MM.1S (cell line): ENCODE results near the gene CCDC85C.

Experiments
- DNase-seq: peaks from one replicate; pipeline ENCODE4 v3.0.0-alpha.2; 2015
- H2AFZ ChIP-seq: fragments of 300-600 bp; sonication (generic); 2 replicates; pipeline ENCODE4 v1.6.0; 2016; ENCODE audit warnings: antibody characterized with exemption, low read length
- H3F3A ChIP-seq: fragments of 300-600 bp; sonication (generic); 2 replicates; pipeline ENCODE4 v1.6.1; 2016; ENCODE audit warnings: mild to moderate bottlenecking, antibody characterized with exemption, low read length, moderate library complexity, mixed read lengths; ENCODE audit not compliant: insufficient read depth
- H3K27ac ChIP-seq: fragments of 300-600 bp; sonication (generic); 2 replicates; pipeline ENCODE4 v1.5.1; 2016; ENCODE audit warnings: mild to moderate bottlenecking, low read length
- H3K27me3 ChIP-seq: fragments of 300-600 bp; sonication (generic); replicated peaks from 2 replicates; pipeline ENCODE4 v1.6.0; 2016; ENCODE audit warnings: low read length; ENCODE audit not compliant: insufficient read depth
- H3K36me3 ChIP-seq: fragments of 300-600 bp; sonication (generic); replicated peaks from 2 replicates; pipeline ENCODE4 v1.6.1; 2016; ENCODE audit warnings: mild to moderate bottlenecking, low read length, mixed read lengths; ENCODE audit not compliant: insufficient read depth
- H3K4me1 ChIP-seq: fragments of 300-600 bp; sonication (generic); 2 replicates; pipeline ENCODE4 v1.6.1; 2016; ENCODE audit warnings: low read length, mixed read lengths
- H3K4me2 ChIP-seq: fragments of 300-600 bp; sonication (generic); 2 replicates; pipeline ENCODE4 v1.6.0; 2016; ENCODE audit warnings: low read depth, low read length
- H3K4me3 ChIP-seq: fragments of 300-600 bp; sonication (generic); 2 replicates; pipeline ENCODE4 v1.5.1; 2016; ENCODE audit warnings: low read length, mixed read lengths
- H3K79me2 ChIP-seq: fragments of 300-600 bp; sonication (generic); 2 replicates; pipeline ENCODE4 v1.6.1; 2016; ENCODE audit warnings: mixed run types, low read length, mixed read lengths
- H3K9ac ChIP-seq: fragments of 300-600 bp; sonication (generic); 2 replicates; pipeline ENCODE4 v1.6.1; 2016; ENCODE audit warnings: low read length, mixed read lengths
- H3K9me2 ChIP-seq: fragments of 300-600 bp; sonication (generic); replicated peaks from 2 replicates; pipeline ENCODE4 v1.6.1; 2016; ENCODE audit warnings: mild to moderate bottlenecking, low read length, mixed read lengths; ENCODE audit not compliant: insufficient read depth
- H3K9me3 ChIP-seq: fragments of 300-600 bp; sonication (generic); replicated peaks from 2 replicates; pipeline ENCODE4 v1.6.1; 2016; ENCODE audit warnings: mild to moderate bottlenecking, low read length, mixed read lengths; ENCODE audit not compliant: insufficient read depth
- H4K20me1 ChIP-seq: fragments of 300-600 bp; sonication (generic); 2 replicates; pipeline ENCODE4 v1.6.1; 2016; ENCODE audit warnings: mild to moderate bottlenecking, low read length, moderate library complexity, mixed read lengths; ENCODE audit not compliant: insufficient read depth
- EZH2 ChIP-seq: fragments of 300-600 bp; sonication (generic); optimal IDR thresholded peaks from 2 replicates; pipeline ENCODE3; 2017; ENCODE audit warnings: low read depth, mild to moderate bottlenecking, antibody characterized with exemption, low read length, mixed read lengths
- EZH2phosphoT487 ChIP-seq: fragments of 300-600 bp; sonication (generic); IDR thresholded peaks from 2 replicates; pipeline ENCODE4 v1.6.1; 2018; ENCODE audit warnings: antibody characterized with exemption, low read length
- TF ChIP-seq, protein P1 (sequence below): fragments of 300-600 bp; sonication (generic); IDR thresholded peaks from 2 replicates; pipeline ENCODE4 v1.5.1; 2016; ENCODE audit warnings: antibody characterized with exemption, low read length, mixed read lengths

The CCDC85C gene

DNA sequence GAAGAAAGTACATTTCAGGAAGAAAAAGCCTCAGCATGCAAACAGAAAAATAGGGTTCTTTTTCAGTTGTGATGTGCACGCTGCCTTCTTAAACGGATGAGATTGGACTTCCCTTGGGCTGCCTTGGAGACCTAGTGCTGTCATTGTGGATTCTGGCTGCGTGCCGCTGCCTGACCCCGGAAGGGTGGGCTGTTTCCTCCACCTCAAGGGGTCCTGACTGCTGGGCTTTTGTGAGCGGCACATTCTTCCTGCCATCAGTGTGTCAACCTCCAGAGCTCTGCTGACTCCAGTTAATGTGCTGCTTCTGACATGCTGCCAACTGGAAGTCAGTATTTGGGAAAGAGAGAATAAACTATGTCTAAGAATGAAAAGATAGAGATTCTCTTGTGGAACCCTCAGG, 97.7 kb downstream of the CCDC85C start:
- Histone ChIP-seq H4K20me1 (no peaks in the 10 kb centered on the region), H2AFZ (no peak overlapping the region), H3K9me2 (no peaks in the 10 kb centered on the region), H3K9me3 (no peaks in the 10 kb centered on the region), H3K4me2 (no peak overlapping the region), H3K4me1 (no peaks in the 10 kb centered on the region), H3K4me3 (no peak overlapping the region), H3K27ac (no peak overlapping the region), H3K27me3 (no peaks in the 10 kb centered on the region), H3K79me2 (no peaks in the 10 kb centered on the region), H3K36me3 (no peaks in the 10 kb centered on the region; the same call in 1 of the 2 replicates), H3F3A (no peaks in the 10 kb centered on the region), H3K9ac (no peak overlapping the region)
- no peak for TF ChIP-seq EZH2phosphoT487
- no peak for TF ChIP-seq EZH2
- TF ChIP-seq, protein P1, sequence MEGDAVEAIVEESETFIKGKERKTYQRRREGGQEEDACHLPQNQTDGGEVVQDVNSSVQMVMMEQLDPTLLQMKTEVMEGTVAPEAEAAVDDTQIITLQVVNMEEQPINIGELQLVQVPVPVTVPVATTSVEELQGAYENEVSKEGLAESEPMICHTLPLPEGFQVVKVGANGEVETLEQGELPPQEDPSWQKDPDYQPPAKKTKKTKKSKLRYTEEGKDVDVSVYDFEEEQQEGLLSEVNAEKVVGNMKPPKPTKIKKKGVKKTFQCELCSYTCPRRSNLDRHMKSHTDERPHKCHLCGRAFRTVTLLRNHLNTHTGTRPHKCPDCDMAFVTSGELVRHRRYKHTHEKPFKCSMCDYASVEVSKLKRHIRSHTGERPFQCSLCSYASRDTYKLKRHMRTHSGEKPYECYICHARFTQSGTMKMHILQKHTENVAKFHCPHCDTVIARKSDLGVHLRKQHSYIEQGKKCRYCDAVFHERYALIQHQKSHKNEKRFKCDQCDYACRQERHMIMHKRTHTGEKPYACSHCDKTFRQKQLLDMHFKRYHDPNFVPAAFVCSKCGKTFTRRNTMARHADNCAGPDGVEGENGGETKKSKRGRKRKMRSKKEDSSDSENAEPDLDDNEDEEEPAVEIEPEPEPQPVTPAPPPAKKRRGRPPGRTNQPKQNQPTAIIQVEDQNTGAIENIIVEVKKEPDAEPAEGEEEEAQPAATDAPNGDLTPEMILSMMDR: no peak
- DNase-seq: no peak

DNA sequence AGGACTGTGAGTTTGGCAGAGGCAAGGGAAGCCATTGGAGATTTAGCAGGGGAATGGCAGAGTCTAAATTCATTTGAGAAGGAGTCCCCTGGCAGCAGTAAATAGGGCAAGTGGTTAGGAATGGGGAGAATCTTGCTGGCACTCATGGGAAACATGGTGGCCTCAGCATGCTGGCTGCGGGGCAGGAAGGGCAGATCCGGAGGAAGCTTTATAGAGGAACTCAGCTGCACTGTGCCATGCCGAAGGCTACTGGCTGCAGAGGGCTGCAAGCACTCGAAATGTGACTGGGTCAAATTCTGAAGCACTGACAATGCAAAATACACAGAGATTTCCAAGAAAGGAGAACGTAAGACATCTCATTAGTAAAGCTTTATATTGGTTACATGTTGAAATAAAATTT, 98.9 kb downstream of the CCDC85C start:
- no peaks in the 10 kb centered on the region for H3F3A ChIP-seq
- TF ChIP-seq EZH2phosphoT487 (no peak), EZH2 (no peak)
- TF ChIP-seq, protein P1: no peak
- H3K27me3 ChIP-seq: no peaks in the 10 kb centered on the region
- no peaks in the 10 kb centered on the region; the same call in 1 of the 2 replicates for H3K36me3 ChIP-seq
- H3K79me2 ChIP-seq: no peaks in the 10 kb centered on the region
- no peaks in the 10 kb centered on the region for H3K9me3 ChIP-seq
- no peaks in the 10 kb centered on the region for H3K4me1 ChIP-seq
- no peak for DNase-seq
- H2AFZ ChIP-seq: no peak overlapping the region
- H3K4me2 ChIP-seq: no peak overlapping the region
- no peak overlapping the region for H3K9ac ChIP-seq
- no peak overlapping the region for H3K27ac ChIP-seq
- no peaks in the 10 kb centered on the region for H4K20me1 ChIP-seq
- H3K9me2 ChIP-seq: no peaks in the 10 kb centered on the region
- H3K4me3 ChIP-seq: no peak overlapping the region

DNA sequence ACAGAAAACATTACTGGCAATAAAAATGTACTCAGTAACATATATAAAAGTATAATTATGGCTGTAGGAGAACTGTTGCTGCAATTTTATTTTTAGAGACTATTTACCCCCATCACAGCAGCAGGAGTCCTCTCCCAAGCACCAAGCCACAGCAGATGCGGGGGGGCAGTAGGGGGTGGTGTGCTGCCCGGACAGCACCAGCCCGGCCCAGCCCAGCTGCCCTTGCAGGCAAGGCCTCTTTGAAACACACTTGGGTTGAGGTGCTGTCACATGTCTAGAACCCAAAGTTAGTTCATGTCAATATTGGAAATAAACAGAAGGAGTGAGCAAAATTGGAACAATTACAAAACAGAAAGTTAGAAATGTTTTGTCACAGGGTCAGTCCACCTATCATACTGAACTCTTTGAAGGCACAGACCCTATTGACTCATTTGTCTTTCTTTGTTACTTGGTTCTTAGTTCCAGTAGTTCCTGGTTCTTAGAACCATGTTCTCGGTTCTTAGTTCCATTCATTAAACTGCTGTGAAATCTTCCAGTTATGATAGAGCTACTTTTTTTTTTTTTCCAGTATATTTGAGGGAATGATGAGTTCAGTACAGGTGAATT, 100.1 kb downstream of the CCDC85C start:
- no peak overlapping the region for H3K9ac ChIP-seq
- no peak for DNase-seq
- no peak overlapping the region for H3K4me3 ChIP-seq
- H3K36me3 ChIP-seq: no peaks in the 10 kb centered on the region; the same call in 1 of the 2 replicates
- no peaks in the 10 kb centered on the region for H3F3A ChIP-seq
- H3K4me1 ChIP-seq: no peaks in the 10 kb centered on the region
- H4K20me1 ChIP-seq: no peaks in the 10 kb centered on the region
- no peaks in the 10 kb centered on the region for H3K9me3 ChIP-seq
- no peaks in the 10 kb centered on the region for H3K79me2 ChIP-seq
- H3K4me2 ChIP-seq: no peak overlapping the region
- TF ChIP-seq, protein P1: no peak
- no peak for TF ChIP-seq EZH2
- no peak for TF ChIP-seq EZH2phosphoT487
- H3K9me2 ChIP-seq: no peaks in the 10 kb centered on the region
- H3K27me3 ChIP-seq: no peaks in the 10 kb centered on the region
- H3K27ac ChIP-seq: no peak overlapping the region
- H2AFZ ChIP-seq: no peak overlapping the region
